ENCODE data around the gene STIMATE.

STIMATE gene

GRCh38 chr3:52790741-52791140, 106.6 kb downstream of the STIMATE start:
- no peak overlapping the region for H3K27ac ChIP-seq (ENCODE audit: low read depth, low read length)
- no peaks in the 10 kb centered on the region for H3K36me3 ChIP-seq (ENCODE audit: control insufficient read depth, insufficient read depth, low read length)
- no peak overlapping the region for H3K9ac ChIP-seq (ENCODE audit: low read depth, low read length)
- no peaks in the 10 kb centered on the region for H3K4me1 ChIP-seq (ENCODE audit: control insufficient read depth, insufficient read depth, low read length)
- no peaks in the 10 kb centered on the region for H3K9me3 ChIP-seq (ENCODE audit: control insufficient read depth, insufficient read depth, low read length)
- no peak overlapping the region for H3K4me3 ChIP-seq (ENCODE audit: low read depth, low read length)
- no peaks in the 10 kb centered on the region for H3K27me3 ChIP-seq (ENCODE audit: control insufficient read depth, insufficient read depth, low read length)

- no peaks in the 10 kb centered on the region for H3K36me3 ChIP-seq (ENCODE audit: control insufficient read depth, insufficient read depth, low read length)
- no peaks in the 10 kb centered on the region for H3K9me3 ChIP-seq (ENCODE audit: control insufficient read depth, insufficient read depth, low read length)
- H3K4me1 ChIP-seq (ENCODE audit: control insufficient read depth, insufficient read depth, low read length), result no peaks in the 10 kb centered on the region
- H3K27me3 ChIP-seq (ENCODE audit: control insufficient read depth, insufficient read depth, low read length), result no peaks in the 10 kb centered on the region
- no peak overlapping the region for H3K4me3 ChIP-seq (ENCODE audit: low read depth, low read length)
- H3K9ac ChIP-seq (ENCODE audit: low read depth, low read length), result no peak overlapping the region
- no peak overlapping the region for H3K27ac ChIP-seq (ENCODE audit: low read depth, low read length)
Measured at GRCh38 chr3:52790337-52790736, 107.0 kb downstream of the STIMATE start.

- no peak overlapping the region for H3K9ac ChIP-seq (ENCODE audit: low read depth, low read length)
- H3K27me3 ChIP-seq (ENCODE audit: control insufficient read depth, insufficient read depth, low read length), result no peaks in the 10 kb centered on the region
- no peaks in the 10 kb centered on the region for H3K4me1 ChIP-seq (ENCODE audit: control insufficient read depth, insufficient read depth, low read length)
- H3K36me3 ChIP-seq (ENCODE audit: control insufficient read depth, insufficient read depth, low read length), result no peaks in the 10 kb centered on the region
- no peaks in the 10 kb centered on the region for H3K9me3 ChIP-seq (ENCODE audit: control insufficient read depth, insufficient read depth, low read length)
- no peak overlapping the region for H3K27ac ChIP-seq (ENCODE audit: low read depth, low read length)
- no peak overlapping the region for H3K4me3 ChIP-seq (ENCODE audit: low read depth, low read length)
Measured at GRCh38 chr3:52789746-52790040, 107.7 kb downstream of the STIMATE start.

GRCh38 chr3:52788890-52789745, 108.2 kb downstream of the STIMATE start:
- H3K9ac ChIP-seq (ENCODE audit: low read depth, low read length), result no peak overlapping the region
- no peaks in the 10 kb centered on the region for H3K27me3 ChIP-seq (ENCODE audit: control insufficient read depth, insufficient read depth, low read length)
- H3K27ac ChIP-seq (ENCODE audit: low read depth, low read length), result no peak overlapping the region
- H3K9me3 ChIP-seq (ENCODE audit: control insufficient read depth, insufficient read depth, low read length), result no peaks in the 10 kb centered on the region
- H3K4me1 ChIP-seq (ENCODE audit: control insufficient read depth, insufficient read depth, low read length), result no peaks in the 10 kb centered on the region
- no peak overlapping the region for H3K4me3 ChIP-seq (ENCODE audit: low read depth, low read length)
- no peaks in the 10 kb centered on the region for H3K36me3 ChIP-seq (ENCODE audit: control insufficient read depth, insufficient read depth, low read length)

GRCh38 chr3:52787672-52788625, 109.4 kb downstream of the STIMATE start:
- H3K4me1 ChIP-seq (ENCODE audit: control insufficient read depth, insufficient read depth, low read length), result no peaks in the 10 kb centered on the region

GRCh38 chr3:52787246-52787645, 110.1 kb downstream of the STIMATE start:
- no peak overlapping the region for H3K27ac ChIP-seq (ENCODE audit: low read depth, low read length)
- H3K9ac ChIP-seq (ENCODE audit: low read depth, low read length), result no peak overlapping the region
- H3K36me3 ChIP-seq (ENCODE audit: control insufficient read depth, insufficient read depth, low read length), result no peaks in the 10 kb centered on the region
- H3K4me3 ChIP-seq (ENCODE audit: low read depth, low read length), result no peak overlapping the region
- H3K9me3 ChIP-seq (ENCODE audit: control insufficient read depth, insufficient read depth, low read length), result no peaks in the 10 kb centered on the region
- H3K27me3 ChIP-seq (ENCODE audit: control insufficient read depth, insufficient read depth, low read length), result no peaks in the 10 kb centered on the region
- no peaks in the 10 kb centered on the region for H3K4me1 ChIP-seq (ENCODE audit: control insufficient read depth, insufficient read depth, low read length)

More at GRCh38 chr3:52787672-52788625, 109.4 kb downstream of the STIMATE start:
- Histone ChIP-seq H3K4me3 (ENCODE audit: low read depth, low read length) (no peak overlapping the region), H3K36me3 (ENCODE audit: control insufficient read depth, insufficient read depth, low read length) (no peaks in the 10 kb centered on the region), H3K9ac (ENCODE audit: low read depth, low read length) (no peak overlapping the region), H3K9me3 (ENCODE audit: control insufficient read depth, insufficient read depth, low read length) (no peaks in the 10 kb centered on the region), H3K27me3 (ENCODE audit: control insufficient read depth, insufficient read depth, low read length) (no peaks in the 10 kb centered on the region), H3K27ac (ENCODE audit: low read depth, low read length) (no peak overlapping the region)

All from HUES48 (cell line).